Subcutaneous abdominal adipose tissue (tissue), 5 donors: ENCODE results near the gene GOSR1.
"Not testable (repeated sequence)": the region's sequence is repeated elsewhere in the genome, so short reads cannot be mapped to it uniquely, and the experiment has no call there.

ENCODE experiments used
- H3K27ac ChIP-seq: one replicate; pipeline ENCODE4 v1.7.0; 2013; ENCODE audit warnings: low read depth, mild to moderate bottlenecking, inconsistent platforms, low read length, moderate library complexity
- H3K27me3 ChIP-seq, 5 donors: one replicate each; pipeline ENCODE4 v1.7.0; 2013; ENCODE audit warnings: low read length in 5 of 5, inconsistent platforms in 1 of 5; ENCODE audit not compliant: control insufficient read depth in 5 of 5, insufficient read depth in 4 of 5
- H3K36me3 ChIP-seq, 5 donors: one replicate each; pipeline ENCODE4 v1.7.0; 2013; ENCODE audit warnings: low read length in 5 of 5; ENCODE audit not compliant: control insufficient read depth in 5 of 5, insufficient read depth in 5 of 5
- H3K4me1 ChIP-seq, 5 donors: one replicate each; pipeline ENCODE4 v1.7.0; 2013; ENCODE audit warnings: low read length in 5 of 5, mild to moderate bottlenecking in 3 of 5, moderate library complexity in 1 of 5; ENCODE audit not compliant: control insufficient read depth in 5 of 5, insufficient read depth in 5 of 5
- H3K4me3 ChIP-seq, 5 donors: one replicate each; pipeline ENCODE4 v1.7.0; 2013; ENCODE audit warnings: low read length in 5 of 5, low read depth in 1 of 5
- H3K9ac ChIP-seq, 5 donors: one replicate each; pipeline ENCODE4 v1.7.0; 2013; ENCODE audit warnings: low read length in 5 of 5, mild to moderate bottlenecking in 4 of 5, moderate library complexity in 3 of 5
- H3K9me3 ChIP-seq, 5 donors: one replicate each; pipeline ENCODE4 v1.7.0; 2013; ENCODE audit warnings: low read length in 5 of 5; ENCODE audit not compliant: control insufficient read depth in 5 of 5
- donor health status: healthy.
- donor health status: healthy.
- donor health status: healthy.
- donor health status: healthy.
- donor health status: healthy.

Gene GOSR1

DNA sequence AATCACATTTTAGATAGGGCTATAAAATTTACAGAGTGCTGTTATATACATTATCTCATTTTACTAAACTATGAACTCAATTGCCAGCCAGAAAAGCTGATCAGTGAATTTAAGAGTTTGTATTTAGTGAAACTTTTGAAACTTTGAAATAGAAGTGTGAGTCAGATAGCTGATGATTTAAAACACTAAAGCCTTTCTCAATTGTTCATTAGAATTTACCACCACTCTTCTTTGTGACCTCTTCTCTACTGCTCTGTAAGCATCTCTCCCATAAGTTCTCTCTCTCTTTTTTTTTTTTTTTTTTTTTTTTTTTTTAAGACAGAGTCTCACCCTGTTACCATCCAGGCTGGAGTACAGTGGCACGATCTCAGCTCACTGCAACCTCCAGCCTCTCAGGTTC lies 43.7 kb downstream of the GOSR1 start:
- Histone ChIP-seq H3K27ac (peak overlapping the region; percentile 81), H3K4me3 (no peak overlapping the region), H3K9me3 (no peaks in the 10 kb centered on the region), H3K9ac (peak overlapping the region in 1 of 5 donors; percentile 57), H3K27me3 (no peaks in the 10 kb centered on the region), H3K36me3 (peaks cover 0 to 40% (median 27%) of the 10 kb centered on the region in 5 donors), H3K4me1 (peaks cover 4 to 19% (median 6%) of the 10 kb centered on the region in 5 donors)

GRCh38 chr17:30521766-30522165 lies 44.6 kb downstream of the GOSR1 start:
- no peak overlapping the region for H3K4me3 ChIP-seq
- H3K9ac ChIP-seq = no peak overlapping the region
- peaks cover 0 to 35% (median 27%) of the 10 kb centered on the region in 5 donors for H3K36me3 ChIP-seq
- peaks cover 4 to 19% (median 6%) of the 10 kb centered on the region in 5 donors for H3K4me1 ChIP-seq
- H3K27ac ChIP-seq = no peak overlapping the region
- H3K27me3 ChIP-seq = no peaks in the 10 kb centered on the region
- no peaks in the 10 kb centered on the region for H3K9me3 ChIP-seq

GRCh38 chr17:30523236-30523635 lies 46.0 kb downstream of the GOSR1 start:
- not testable (repeated sequence) for H3K27ac ChIP-seq, H3K4me3 ChIP-seq, H3K9ac ChIP-seq, H3K9me3 ChIP-seq, H3K27me3 ChIP-seq
- Histone ChIP-seq H3K4me1 (peaks cover 0 to 15% (median 6%) of the 10 kb centered on the region in 5 donors), H3K36me3 (peaks cover 0 to 27% (median 16%) of the 10 kb centered on the region in 5 donors)

- H3K9me3 ChIP-seq = no peaks in the 10 kb centered on the region
- H3K27ac ChIP-seq = no peak overlapping the region
- H3K9ac ChIP-seq = no peak overlapping the region
- peaks cover 0 to 9% (median 5%) of the 10 kb centered on the region in 5 donors for H3K4me1 ChIP-seq
- H3K36me3 ChIP-seq = peaks cover 0 to 25% (median 14%) of the 10 kb centered on the region in 5 donors
- H3K4me3 ChIP-seq = no peak overlapping the region
- no peaks in the 10 kb centered on the region for H3K27me3 ChIP-seq
Observed at GRCh38 chr17:30524847-30525246, 47.6 kb downstream of the GOSR1 start.

- Histone ChIP-seq H3K27me3 (no peaks in the 10 kb centered on the region), H3K9me3 (no peaks in the 10 kb centered on the region), H3K36me3 (peaks cover 3 to 23% (median 15%) of the 10 kb centered on the region in 5 donors), H3K4me1 (peaks cover 0 to 3% (median 0%) of the 10 kb centered on the region in 5 donors), H3K27ac (no peak overlapping the region), H3K4me3 (no peak overlapping the region), H3K9ac (no peak overlapping the region)
Observed at GRCh38 chr17:30526401-30526800, 49.2 kb downstream of the GOSR1 start.

DNA sequence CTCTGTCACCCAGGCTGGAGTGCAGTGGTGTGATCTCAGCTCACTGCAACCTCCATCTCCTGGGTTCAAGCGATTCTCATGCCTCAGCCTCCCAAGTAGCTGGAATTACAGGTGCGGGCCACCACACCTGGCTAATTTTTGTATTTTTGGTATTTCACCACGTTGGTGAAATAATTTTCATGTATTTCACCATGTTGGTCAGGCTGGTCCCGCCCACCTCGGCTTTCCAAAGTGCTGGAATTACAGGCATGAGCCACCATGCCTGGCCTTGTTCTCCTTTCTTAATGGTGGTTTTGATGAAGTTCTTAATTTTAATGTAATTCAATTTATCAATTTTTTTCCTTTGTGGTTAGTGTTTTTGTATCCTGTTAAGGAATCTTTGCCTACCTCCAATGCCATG lies 51.5 kb downstream of the GOSR1 start:
- H3K27me3 ChIP-seq, H3K4me3 ChIP-seq, H3K9me3 ChIP-seq, H3K27ac ChIP-seq, H3K9ac ChIP-seq, H3K4me1 ChIP-seq: not testable (repeated sequence)
- H3K36me3 ChIP-seq = peaks cover 3 to 12% (median 4%) of the 10 kb centered on the region in 5 donors

- no peak overlapping the region for H3K4me3 ChIP-seq
- no peak overlapping the region for H3K27ac ChIP-seq
- no peaks in the 10 kb centered on the region for H3K4me1 ChIP-seq
- H3K9ac ChIP-seq = no peak overlapping the region
- H3K36me3 ChIP-seq = peaks cover 0 to 8% (median 6%) of the 10 kb centered on the region in 5 donors
- H3K27me3 ChIP-seq = no peaks in the 10 kb centered on the region
- no peaks in the 10 kb centered on the region for H3K9me3 ChIP-seq
Observed at GRCh38 chr17:30530346-30531025, 53.3 kb downstream of the GOSR1 start.

GRCh38 chr17:30532871-30533270 lies 55.7 kb downstream of the GOSR1 start:
- Histone ChIP-seq H3K27ac (no peak overlapping the region), H3K9ac (no peak overlapping the region), H3K27me3 (no peaks in the 10 kb centered on the region), H3K4me3 (no peak overlapping the region), H3K9me3 (no peaks in the 10 kb centered on the region), H3K4me1 (no peaks in the 10 kb centered on the region), H3K36me3 (peaks cover 0 to 8% (median 6%) of the 10 kb centered on the region in 5 donors)

GRCh38 chr17:30534298-30534697 lies 57.1 kb downstream of the GOSR1 start:
- Histone ChIP-seq H3K9me3 (no peaks in the 10 kb centered on the region), H3K4me1 (no peaks in the 10 kb centered on the region), H3K27ac (no peak overlapping the region), H3K36me3 (peaks cover 0 to 8% (median 6%) of the 10 kb centered on the region in 5 donors), H3K9ac (no peak overlapping the region), H3K27me3 (no peaks in the 10 kb centered on the region), H3K4me3 (no peak overlapping the region)

DNA sequence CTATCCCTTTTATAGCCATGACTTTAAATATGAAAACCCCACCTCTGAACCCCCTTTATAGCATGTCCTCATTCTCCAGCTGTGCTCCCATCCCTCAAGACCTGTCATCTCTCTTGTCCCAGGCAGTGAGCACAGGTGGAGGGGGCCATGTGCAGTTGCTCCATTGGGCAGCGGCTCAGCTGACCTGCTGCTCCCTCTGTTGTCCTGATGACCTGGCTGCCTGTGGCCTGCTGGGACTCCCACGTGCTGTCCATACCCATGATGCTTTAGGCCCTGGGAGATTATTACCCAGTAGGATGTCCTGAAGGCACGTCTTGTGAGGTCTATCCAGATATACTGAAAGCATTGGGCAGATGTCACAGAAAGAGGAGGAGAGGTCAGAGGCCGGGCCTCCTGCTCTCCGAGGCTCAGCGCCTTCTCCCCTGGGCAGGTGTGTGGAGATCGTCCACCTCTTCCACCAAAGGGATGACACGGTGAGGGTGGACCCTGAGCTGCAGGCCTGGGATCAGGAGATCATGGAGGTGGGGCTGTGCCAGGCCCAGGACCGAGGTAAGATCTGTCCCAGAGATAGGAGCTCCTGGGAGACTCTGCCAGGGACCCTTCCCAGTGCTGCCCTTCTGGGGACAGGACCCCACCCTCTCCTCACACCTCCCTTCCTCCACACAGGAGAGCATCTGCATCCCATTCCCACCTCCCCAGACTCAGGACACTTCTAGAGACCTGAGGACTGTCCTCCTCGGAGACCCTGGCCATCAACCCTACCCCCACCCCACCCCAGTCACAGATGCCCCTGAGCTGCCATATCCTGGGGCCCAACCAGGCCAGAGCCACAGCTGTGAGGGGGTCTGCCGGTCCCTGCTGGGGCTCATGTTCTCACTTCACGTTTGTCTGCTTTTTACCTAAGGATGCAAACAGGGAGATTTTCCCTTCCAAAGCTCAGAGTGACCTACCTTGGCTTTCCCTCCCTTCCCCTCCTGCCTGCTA lies 58.0 kb downstream of the GOSR1 start:
- no peaks in the 10 kb centered on the region for H3K4me1 ChIP-seq
- no peak overlapping the region for H3K27ac ChIP-seq
- H3K4me3 ChIP-seq = no peak overlapping the region
- no peak overlapping the region for H3K9ac ChIP-seq
- peaks cover 0 to 6% (median 4%) of the 10 kb centered on the region in 5 donors for H3K36me3 ChIP-seq
- H3K27me3 ChIP-seq = no peaks in the 10 kb centered on the region
- H3K9me3 ChIP-seq = no peaks in the 10 kb centered on the region
